Loucy (cell line): ENCODE results near the gene TAS2R38.

ENCODE experiments used
- H2AFZ ChIP-seq: fragments of 200-600 bp; sonication (generic); 2 replicates; pipeline ENCODE4 v1.6.0; 2016; ENCODE audit warnings: antibody characterized with exemption, mild to moderate bottlenecking, low read length, moderate library complexity
- H3F3A ChIP-seq: fragments of 200-600 bp; 2 replicates; pipeline ENCODE4 v1.6.0; 2016; ENCODE audit warnings: antibody characterized with exemption, low read depth, mild to moderate bottlenecking
- H3K27me3 ChIP-seq: fragments of 200-600 bp; sonication (generic); 2 replicates; pipeline ENCODE4 v1.6.1; 2014; ENCODE audit warnings: low read length, mild to moderate bottlenecking; ENCODE audit not compliant: insufficient read depth, poor library complexity, severe bottlenecking
- H3K36me3 ChIP-seq: fragments of 200-600 bp; sonication (generic); 2 replicates; pipeline ENCODE4 v1.6.1; 2016; ENCODE audit warnings: low read length; ENCODE audit not compliant: insufficient read depth
- H3K4me1 ChIP-seq: fragments of 200-600 bp; sonication (generic); 2 replicates; pipeline ENCODE4 v1.5.1; 2014; ENCODE audit warnings: low read length, mild to moderate bottlenecking; ENCODE audit not compliant: insufficient read depth, poor library complexity, severe bottlenecking
- H3K4me2 ChIP-seq: fragments of 200-600 bp; sonication (generic); 2 replicates; pipeline ENCODE4 v1.6.0; 2014; ENCODE audit warnings: antibody characterized with exemption, low read length, low read depth, mild to moderate bottlenecking; ENCODE audit not compliant: poor library complexity, severe bottlenecking
- H3K4me3 ChIP-seq: fragments of 200-600 bp; sonication (generic); 2 replicates; pipeline ENCODE4 v1.5.1; 2014; ENCODE audit warnings: low read length, mild to moderate bottlenecking, mixed read lengths; ENCODE audit not compliant: poor library complexity, severe bottlenecking
- H3K79me2 ChIP-seq: fragments of 200-600 bp; sonication (generic); 2 replicates; pipeline ENCODE4 v1.6.1; 2014; ENCODE audit warnings: low read length; ENCODE audit not compliant: insufficient read depth
- H3K9ac ChIP-seq: fragments of 200-600 bp; sonication (generic); 2 replicates; pipeline ENCODE4 v1.6.0; 2014; ENCODE audit warnings: mild to moderate bottlenecking, low read depth, low read length, moderate library complexity; ENCODE audit not compliant: poor library complexity, severe bottlenecking
- H3K9me2 ChIP-seq: fragments of 200-600 bp; sonication (generic); replicated peaks from 2 replicates; pipeline ENCODE4 v1.6.1; 2016; ENCODE audit warnings: low read depth, low read length, mixed read lengths
- H3K9me3 ChIP-seq: fragments of 200-600 bp; sonication (generic); 2 replicates; pipeline ENCODE4 v1.6.1; 2014; ENCODE audit warnings: mild to moderate bottlenecking, antibody characterized with exemption, low read length, low read depth; ENCODE audit not compliant: insufficient read depth
- H4K20me1 ChIP-seq: fragments of 200-600 bp; sonication (generic); 2 replicates; pipeline ENCODE4 v1.6.0; 2014; ENCODE audit warnings: antibody characterized with exemption, low read length, mild to moderate bottlenecking; ENCODE audit not compliant: insufficient read depth, poor library complexity, severe bottlenecking
- EZH2phosphoT487 ChIP-seq: fragments of 200-600 bp; IDR thresholded peaks from 2 replicates; pipeline ENCODE4 v1.6.1; 2018; ENCODE audit warnings: antibody characterized with exemption, mild to moderate bottlenecking, moderate library complexity, borderline replicate concordance
- TF ChIP-seq, protein P1 (sequence below): fragments of 200-600 bp; sonication (generic); conservative IDR thresholded peaks from 2 replicates; pipeline ENCODE4 v1.5.1; 2014; ENCODE audit warnings: mild to moderate bottlenecking, antibody characterized with exemption, low read length

Gene TAS2R38

DNA sequence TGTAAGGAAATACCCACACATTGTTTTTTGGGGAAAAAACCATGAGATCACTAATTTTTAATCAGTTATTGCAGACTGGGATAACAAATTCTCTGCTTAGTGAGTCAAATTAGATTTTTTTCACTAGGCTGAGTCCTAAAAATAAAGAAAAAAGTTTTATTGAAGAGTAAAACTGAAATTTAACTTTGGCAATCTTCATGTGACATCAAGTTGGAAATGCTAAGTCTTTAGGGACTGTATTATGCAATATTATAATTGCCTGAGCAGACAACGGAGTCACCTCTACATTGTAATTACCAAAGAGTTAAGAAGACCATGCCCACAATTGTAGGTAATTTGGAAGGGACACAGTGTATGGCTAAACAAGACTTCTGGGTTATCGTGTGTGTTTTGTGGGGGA is 24.6 kb downstream of the TAS2R38 start:
- Histone ChIP-seq H3K4me3 (no peak overlapping the region), H3K9me3 (no peaks in the 10 kb centered on the region), H3F3A (no peaks in the 10 kb centered on the region), H3K36me3 (no peaks in the 10 kb centered on the region), H3K27me3 (no peaks in the 10 kb centered on the region), H3K9ac (no peak overlapping the region), H2AFZ (no peak overlapping the region), H4K20me1 (no peaks in the 10 kb centered on the region), H3K9me2 (no peaks in the 10 kb centered on the region), H3K4me2 (no peak overlapping the region), H3K79me2 (no peaks in the 10 kb centered on the region), H3K4me1 (peaks cover 4% of the 10 kb centered on the region)
- TF ChIP-seq, protein P1, sequence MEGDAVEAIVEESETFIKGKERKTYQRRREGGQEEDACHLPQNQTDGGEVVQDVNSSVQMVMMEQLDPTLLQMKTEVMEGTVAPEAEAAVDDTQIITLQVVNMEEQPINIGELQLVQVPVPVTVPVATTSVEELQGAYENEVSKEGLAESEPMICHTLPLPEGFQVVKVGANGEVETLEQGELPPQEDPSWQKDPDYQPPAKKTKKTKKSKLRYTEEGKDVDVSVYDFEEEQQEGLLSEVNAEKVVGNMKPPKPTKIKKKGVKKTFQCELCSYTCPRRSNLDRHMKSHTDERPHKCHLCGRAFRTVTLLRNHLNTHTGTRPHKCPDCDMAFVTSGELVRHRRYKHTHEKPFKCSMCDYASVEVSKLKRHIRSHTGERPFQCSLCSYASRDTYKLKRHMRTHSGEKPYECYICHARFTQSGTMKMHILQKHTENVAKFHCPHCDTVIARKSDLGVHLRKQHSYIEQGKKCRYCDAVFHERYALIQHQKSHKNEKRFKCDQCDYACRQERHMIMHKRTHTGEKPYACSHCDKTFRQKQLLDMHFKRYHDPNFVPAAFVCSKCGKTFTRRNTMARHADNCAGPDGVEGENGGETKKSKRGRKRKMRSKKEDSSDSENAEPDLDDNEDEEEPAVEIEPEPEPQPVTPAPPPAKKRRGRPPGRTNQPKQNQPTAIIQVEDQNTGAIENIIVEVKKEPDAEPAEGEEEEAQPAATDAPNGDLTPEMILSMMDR, result no peak

DNA sequence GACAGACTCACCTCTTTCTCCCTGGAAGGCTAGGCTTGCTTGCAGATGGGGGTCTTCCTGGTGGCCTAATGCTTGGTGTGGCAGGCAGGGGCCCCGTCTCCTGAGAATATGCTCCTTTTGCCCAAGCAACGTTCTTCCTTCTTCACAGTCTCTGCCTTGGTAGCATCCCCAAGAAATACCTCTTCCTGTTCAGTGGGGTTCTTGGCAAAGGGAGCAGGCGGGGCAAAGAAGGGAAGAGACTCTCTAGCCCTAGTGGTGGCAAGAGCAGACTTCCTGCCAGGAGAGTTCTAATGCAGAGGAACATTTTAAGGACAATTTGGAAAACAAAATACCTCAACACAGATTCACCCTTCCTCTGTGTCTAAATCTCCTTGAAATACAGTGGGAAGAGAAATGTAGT is 26.8 kb downstream of the TAS2R38 start, which contains the start of gene CLEC5A:
TSS of gene CLEC5A (minus strand) at position 179 of the 400 bp plus-strand sequence. CDS start 682 bp downstream, outside the sequence.
- H3K9me3 ChIP-seq, result no peaks in the 10 kb centered on the region
- H3K27me3 ChIP-seq, result no peaks in the 10 kb centered on the region
- H3K36me3 ChIP-seq, result no peaks in the 10 kb centered on the region
- TF ChIP-seq, protein P1, result no peak
- no peak for TF ChIP-seq EZH2phosphoT487
- H2AFZ ChIP-seq, result no peak within 1 kb of the TSS
- H3K4me1 ChIP-seq, result no peaks in the 10 kb centered on the region
- no peak within 1 kb of the TSS for H3K4me2 ChIP-seq
- H3K9me2 ChIP-seq, result no peaks in the 10 kb centered on the region
- H4K20me1 ChIP-seq, result no peaks in the 10 kb centered on the region
- no peak within 1 kb of the TSS for H3K9ac ChIP-seq
- H3F3A ChIP-seq, result no peaks in the 10 kb centered on the region
- H3K4me3 ChIP-seq, result no peak within 1 kb of the TSS
- no peaks in the 10 kb centered on the region for H3K79me2 ChIP-seq

DNA sequence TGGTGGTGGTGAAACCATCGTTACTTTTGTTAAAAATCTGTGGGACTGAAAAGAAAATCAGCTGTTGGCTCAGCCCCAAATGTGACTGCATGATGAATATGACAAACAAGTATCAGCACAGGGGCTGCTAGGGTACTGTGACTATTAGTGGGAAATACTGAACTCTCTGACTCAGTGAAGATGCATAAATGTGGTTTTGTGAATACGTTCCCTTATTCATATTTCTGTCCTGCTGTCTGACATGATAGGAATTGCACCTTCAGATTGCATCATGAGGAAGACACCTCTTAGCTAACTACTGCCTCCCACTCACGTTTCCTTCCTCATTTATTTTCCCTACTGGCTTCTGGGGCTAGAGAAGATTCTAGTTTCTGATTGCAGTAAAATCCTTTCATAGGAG is 28.2 kb downstream of the TAS2R38 start:
- Histone ChIP-seq H3K36me3 (no peaks in the 10 kb centered on the region), H4K20me1 (no peaks in the 10 kb centered on the region), H3K27me3 (no peaks in the 10 kb centered on the region), H2AFZ (no peak overlapping the region), H3F3A (no peaks in the 10 kb centered on the region), H3K9me3 (no peaks in the 10 kb centered on the region; the same call in 1 of the 2 replicates), H3K4me2 (no peak overlapping the region), H3K4me1 (no peaks in the 10 kb centered on the region), H3K4me3 (no peak overlapping the region), H3K9ac (no peak overlapping the region), H3K9me2 (no peaks in the 10 kb centered on the region), H3K79me2 (no peaks in the 10 kb centered on the region)
- TF ChIP-seq, protein P1, result no peak
- TF ChIP-seq EZH2phosphoT487, result no peak
